ENCODE data around the gene PROKR1.

- TF ChIP-seq CEBPB (IDR thresholded peaks at IDR 0.05) (no peak), EP300 (IDR thresholded peaks at IDR 0.05; ENCODE audit: borderline replicate concordance) (no peak), USF1 (IDR thresholded peaks at IDR 0.05) (no peak), NFIC (IDR thresholded peaks at IDR 0.05) (no peak), YY1 (IDR thresholded peaks at IDR 0.05; ENCODE audit: low read depth) (no peak), EGR1 (IDR thresholded peaks at IDR 0.05) (no peak), FOXM1 (IDR thresholded peaks at IDR 0.05; ENCODE audit: borderline replicate concordance, low read depth) (no peak), TEAD4 (IDR thresholded peaks at IDR 0.05) (no peak), RAD21 (IDR thresholded peaks at IDR 0.05; ENCODE audit: low read depth) (no peak), TAF1 (IDR thresholded peaks at IDR 0.05; ENCODE audit: low read depth) (no peak)
- TF ChIP-seq, protein P1, sequence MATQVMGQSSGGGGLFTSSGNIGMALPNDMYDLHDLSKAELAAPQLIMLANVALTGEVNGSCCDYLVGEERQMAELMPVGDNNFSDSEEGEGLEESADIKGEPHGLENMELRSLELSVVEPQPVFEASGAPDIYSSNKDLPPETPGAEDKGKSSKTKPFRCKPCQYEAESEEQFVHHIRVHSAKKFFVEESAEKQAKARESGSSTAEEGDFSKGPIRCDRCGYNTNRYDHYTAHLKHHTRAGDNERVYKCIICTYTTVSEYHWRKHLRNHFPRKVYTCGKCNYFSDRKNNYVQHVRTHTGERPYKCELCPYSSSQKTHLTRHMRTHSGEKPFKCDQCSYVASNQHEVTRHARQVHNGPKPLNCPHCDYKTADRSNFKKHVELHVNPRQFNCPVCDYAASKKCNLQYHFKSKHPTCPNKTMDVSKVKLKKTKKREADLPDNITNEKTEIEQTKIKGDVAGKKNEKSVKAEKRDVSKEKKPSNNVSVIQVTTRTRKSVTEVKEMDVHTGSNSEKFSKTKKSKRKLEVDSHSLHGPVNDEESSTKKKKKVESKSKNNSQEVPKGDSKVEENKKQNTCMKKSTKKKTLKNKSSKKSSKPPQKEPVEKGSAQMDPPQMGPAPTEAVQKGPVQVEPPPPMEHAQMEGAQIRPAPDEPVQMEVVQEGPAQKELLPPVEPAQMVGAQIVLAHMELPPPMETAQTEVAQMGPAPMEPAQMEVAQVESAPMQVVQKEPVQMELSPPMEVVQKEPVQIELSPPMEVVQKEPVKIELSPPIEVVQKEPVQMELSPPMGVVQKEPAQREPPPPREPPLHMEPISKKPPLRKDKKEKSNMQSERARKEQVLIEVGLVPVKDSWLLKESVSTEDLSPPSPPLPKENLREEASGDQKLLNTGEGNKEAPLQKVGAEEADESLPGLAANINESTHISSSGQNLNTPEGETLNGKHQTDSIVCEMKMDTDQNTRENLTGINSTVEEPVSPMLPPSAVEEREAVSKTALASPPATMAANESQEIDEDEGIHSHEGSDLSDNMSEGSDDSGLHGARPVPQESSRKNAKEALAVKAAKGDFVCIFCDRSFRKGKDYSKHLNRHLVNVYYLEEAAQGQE (IDR thresholded peaks at IDR 0.05; ENCODE audit: low read depth): no peak
Measured at GRCh38 chr2:68696554-68696953, 53.2 kb downstream of the PROKR1 start.

All from Ishikawa (cell line).